Measurements from ENCODE around the gene LLGL2. TPM values are rescaled to one million over a fixed set of nuclear protein-coding genes. Genes with fewer than 3 reads are reported as not detected.
"Not testable (repeated sequence)": the region's sequence is repeated elsewhere in the genome, so short reads cannot be mapped to it uniquely, and the experiment has no call there.

The LLGL2 gene
- total and polyA plus RNA-seq, 9 donors: 2.1 to 12.1 (median 4.3) TPM

DNA sequence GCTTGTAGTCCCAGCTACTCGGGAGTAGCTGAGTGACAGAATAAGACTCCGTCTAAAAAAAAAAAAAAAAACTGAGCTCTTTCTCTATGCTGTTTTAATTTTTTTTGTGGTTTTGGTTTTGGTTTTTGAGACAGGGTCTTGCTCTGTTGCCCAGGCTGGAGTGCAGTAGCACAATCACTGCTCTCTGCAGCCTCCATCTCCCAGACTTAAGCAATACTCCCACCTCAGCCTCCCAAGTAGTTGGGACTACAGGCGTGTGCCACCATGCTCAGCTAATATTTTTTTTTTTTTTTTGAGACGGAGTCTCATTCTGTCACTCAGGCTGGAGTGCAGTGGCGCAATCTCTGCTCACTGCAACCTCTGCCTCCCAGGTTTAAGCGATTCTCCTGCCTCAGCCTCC lies 57.7 kb downstream of the LLGL2 start:
- H3K4me1 ChIP-seq (ENCODE audit: control insufficient read depth, insufficient read depth, low read length): peaks cover 13% of the 10 kb centered on the region
- H3K27me3 ChIP-seq (ENCODE audit: control insufficient read depth, insufficient read depth, low read length); H3K27ac ChIP-seq (ENCODE audit: low read length); H3K4me3 ChIP-seq (ENCODE audit: low read length); H3K9me3 ChIP-seq (replicated peaks; ENCODE audit: control insufficient read depth, low read depth, low read length); DNase-seq; H3K36me3 ChIP-seq (ENCODE audit: control insufficient read depth, insufficient read depth, low read length): not testable (repeated sequence)
- 82% methylated on average over 4 of the region's 6 CpGs for whole genome bisulfite sequencing (ENCODE audit: insufficient coverage)

DNA sequence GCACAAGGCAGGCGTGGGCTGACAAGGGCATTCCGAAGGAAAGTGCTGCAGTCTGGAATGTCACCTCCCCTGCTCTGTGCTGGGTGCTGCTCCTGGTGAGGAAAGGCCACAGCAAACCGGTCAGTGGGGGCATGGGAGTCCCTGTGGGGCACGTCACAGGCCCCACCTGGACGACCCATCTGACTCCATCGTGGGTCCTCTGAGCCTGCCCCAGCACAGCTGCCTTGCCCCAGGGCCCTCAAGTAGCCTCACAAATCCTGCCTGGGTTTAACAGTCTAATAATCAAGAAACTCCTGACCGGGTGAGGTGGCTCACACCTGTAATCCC lies 59.3 kb downstream of the LLGL2 start:
- Histone ChIP-seq H3K4me3 (ENCODE audit: low read length) (no peak overlapping the region), H3K36me3 (ENCODE audit: control insufficient read depth, insufficient read depth, low read length) (no peaks in the 10 kb centered on the region), H3K9me3 (replicated peaks; ENCODE audit: control insufficient read depth, low read depth, low read length) (no peaks in the 10 kb centered on the region), H3K4me1 (ENCODE audit: control insufficient read depth, insufficient read depth, low read length) (peaks cover 12% of the 10 kb centered on the region), H3K27me3 (ENCODE audit: control insufficient read depth, insufficient read depth, low read length) (no peaks in the 10 kb centered on the region), H3K27ac (ENCODE audit: low read length) (no peak overlapping the region)
- no peak for DNase-seq
- 85% methylated on average over 5 of the region's 7 CpGs for WGBS (ENCODE audit: insufficient coverage)

DNA sequence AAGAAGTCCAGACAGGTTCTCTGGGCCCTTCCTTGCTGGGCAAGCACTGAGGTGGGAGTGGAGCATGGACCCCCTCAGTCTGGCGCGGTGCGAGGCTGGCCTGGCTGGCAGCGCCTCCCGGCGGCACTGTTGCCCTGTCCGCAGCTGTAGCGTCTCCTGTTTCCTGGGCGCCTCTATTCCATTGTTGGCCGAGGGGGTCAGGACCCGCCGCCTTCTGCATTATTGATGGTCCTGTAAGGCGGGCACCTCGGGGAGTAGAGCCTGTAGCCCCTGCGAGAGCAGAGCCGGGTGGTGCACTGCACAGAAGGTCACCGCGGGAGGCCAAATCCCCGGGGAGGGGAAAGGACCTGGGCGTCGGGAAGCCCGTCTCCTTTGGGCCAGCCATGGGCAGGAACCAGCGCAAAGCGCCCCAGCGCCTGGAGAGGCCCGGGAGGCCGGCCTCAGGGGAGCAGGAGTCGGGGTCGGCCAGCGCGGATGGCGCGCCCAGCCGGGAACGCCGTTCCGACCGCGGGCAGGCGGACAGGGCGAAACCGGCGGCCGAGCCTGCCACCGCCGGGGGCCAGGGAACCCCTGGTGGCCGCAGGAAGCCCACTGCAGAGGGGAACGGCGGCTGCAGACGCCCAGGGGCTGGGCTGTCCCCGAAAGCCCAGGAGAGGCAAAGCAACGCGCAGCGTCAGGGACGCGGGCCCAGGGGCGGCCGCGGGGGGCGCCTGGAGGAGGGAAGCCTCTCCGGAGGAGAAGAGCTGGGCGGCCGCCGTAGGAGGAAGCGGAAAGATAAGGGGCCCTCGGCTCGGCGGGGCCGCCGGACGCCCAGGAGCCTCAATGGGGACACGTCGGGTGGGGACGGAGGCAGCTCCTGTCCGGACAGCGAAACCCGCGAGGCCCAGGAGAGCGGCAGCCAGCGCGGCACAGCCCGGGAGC lies 62.4 kb downstream of the LLGL2 start, which contains the start of gene MYO15B:
TSS of gene MYO15B (plus strand) at position 126 of the 921 bp plus-strand sequence. CDS start at position 384, 258 bp downstream.
- peaks cover 18% of the 10 kb centered on the region for H3K36me3 ChIP-seq (ENCODE audit: control insufficient read depth, insufficient read depth, low read length)
- peak within 1 kb of the TSS; percentile 76 for H3K4me3 ChIP-seq (ENCODE audit: low read length)
- H3K9me3 ChIP-seq (replicated peaks; ENCODE audit: control insufficient read depth, low read depth, low read length): no peaks in the 10 kb centered on the region
- 2% methylated on average over 82 of the region's 82 CpGs for WGBS (ENCODE audit: insufficient coverage)
- no peaks in the 10 kb centered on the region for H3K27me3 ChIP-seq (ENCODE audit: control insufficient read depth, insufficient read depth, low read length)
- peak within 1 kb of the TSS; percentile 91 for H3K27ac ChIP-seq (ENCODE audit: low read length)
- peaks cover 19% of the 10 kb centered on the region for H3K4me1 ChIP-seq (ENCODE audit: control insufficient read depth, insufficient read depth, low read length)
- peak; percentile 77 for DNase-seq

GRCh38 chr17:75588596-75589011 lies 63.1 kb downstream of the LLGL2 start:
- H3K4me3 ChIP-seq (ENCODE audit: low read length): peak overlapping the region; percentile 76
- no peaks in the 10 kb centered on the region for H3K27me3 ChIP-seq (ENCODE audit: control insufficient read depth, insufficient read depth, low read length)
- H3K9me3 ChIP-seq (replicated peaks; ENCODE audit: control insufficient read depth, low read depth, low read length): no peaks in the 10 kb centered on the region
- peaks cover 18% of the 10 kb centered on the region for H3K36me3 ChIP-seq (ENCODE audit: control insufficient read depth, insufficient read depth, low read length)
- H3K4me1 ChIP-seq (ENCODE audit: control insufficient read depth, insufficient read depth, low read length): peaks cover 19% of the 10 kb centered on the region
- WGBS (ENCODE audit: insufficient coverage): 2% methylated on average over 49 of the region's 49 CpGs
- peak overlapping the region; percentile 91 for H3K27ac ChIP-seq (ENCODE audit: low read length)
- DNase-seq: no peak

DNA sequence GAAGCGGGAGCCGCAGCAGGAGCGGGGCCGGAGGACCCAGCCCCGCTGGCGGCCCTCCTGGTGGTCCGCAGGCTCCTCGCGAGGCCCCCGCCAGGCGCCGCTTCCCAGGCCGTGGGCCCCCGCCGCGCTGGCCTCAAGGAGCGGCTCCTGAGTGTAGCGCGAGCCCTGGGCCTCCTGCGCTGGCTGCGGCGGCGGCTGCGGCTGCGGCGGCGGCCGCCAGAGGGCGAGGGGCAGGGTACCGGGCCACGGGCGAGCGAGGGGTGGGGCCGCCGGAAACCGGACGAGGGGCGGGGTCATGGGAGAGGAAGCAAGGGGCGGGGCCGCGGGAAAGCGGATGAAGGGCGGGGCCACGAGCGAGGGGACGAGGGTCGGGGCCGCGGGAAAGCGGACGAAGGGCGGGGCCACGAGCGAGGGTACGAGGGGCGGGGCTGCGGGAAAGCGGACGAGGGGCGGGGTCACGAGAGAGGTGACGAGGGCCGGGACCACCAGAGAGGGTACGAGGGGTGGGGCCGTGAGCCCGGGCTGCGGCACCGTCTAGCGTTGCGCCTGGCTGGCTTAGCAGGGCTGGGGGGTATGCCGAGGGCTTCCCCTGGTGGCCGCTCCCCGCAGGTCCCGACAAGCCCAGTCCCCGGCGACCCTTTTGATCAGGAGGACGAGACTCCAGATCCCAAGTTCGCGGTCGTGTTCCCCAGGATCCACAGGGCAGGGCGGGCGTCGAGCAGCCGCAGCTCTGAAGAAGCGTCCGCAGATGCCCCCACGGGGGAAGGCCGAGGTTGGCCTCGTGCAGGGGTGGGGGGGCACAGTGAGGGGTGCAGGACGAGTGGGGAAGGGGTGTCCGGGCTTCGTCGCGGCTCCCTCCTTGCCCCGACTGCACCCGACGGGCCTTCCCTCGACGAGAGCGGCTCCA lies 63.8 kb downstream of the LLGL2 start:
- DNase-seq: peak; percentile 96
- peak overlapping the region; percentile 76 for H3K4me3 ChIP-seq (ENCODE audit: low read length)
- no peaks in the 10 kb centered on the region for H3K9me3 ChIP-seq (replicated peaks; ENCODE audit: control insufficient read depth, low read depth, low read length)
- peaks cover 18% of the 10 kb centered on the region for H3K36me3 ChIP-seq (ENCODE audit: control insufficient read depth, insufficient read depth, low read length)
- 3% methylated on average over 98 of the region's 100 CpGs for WGBS (ENCODE audit: insufficient coverage)
- peaks cover 19% of the 10 kb centered on the region for H3K4me1 ChIP-seq (ENCODE audit: control insufficient read depth, insufficient read depth, low read length)
- no peaks in the 10 kb centered on the region for H3K27me3 ChIP-seq (ENCODE audit: control insufficient read depth, insufficient read depth, low read length)
- peak overlapping the region; percentile 91 for H3K27ac ChIP-seq (ENCODE audit: low read length)

DNA sequence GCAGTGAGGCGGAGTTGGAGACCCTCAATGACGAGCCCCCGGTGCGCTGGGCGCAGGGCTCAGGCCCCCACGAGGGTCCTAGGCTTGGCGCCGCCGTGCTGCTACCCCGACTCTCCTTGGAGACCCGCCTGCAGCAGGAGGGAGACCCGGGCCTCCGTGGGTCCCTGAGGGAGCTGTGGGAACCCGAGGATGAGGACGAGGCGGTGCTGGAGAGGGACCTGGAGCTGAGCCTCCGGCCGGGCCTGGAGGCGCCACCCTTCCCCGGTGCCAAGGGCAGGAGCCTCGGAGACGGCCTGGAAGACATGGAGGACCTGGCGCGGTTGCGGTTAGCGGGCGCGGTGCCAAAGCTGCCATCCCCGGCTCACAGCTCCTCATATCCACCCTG lies 64.4 kb downstream of the LLGL2 start:
- Histone ChIP-seq H3K4me3 (ENCODE audit: low read length) (peak overlapping the region; percentile 63), H3K4me1 (ENCODE audit: control insufficient read depth, insufficient read depth, low read length) (peaks cover 19% of the 10 kb centered on the region), H3K27ac (ENCODE audit: low read length) (no peak overlapping the region), H3K27me3 (ENCODE audit: control insufficient read depth, insufficient read depth, low read length) (no peaks in the 10 kb centered on the region), H3K36me3 (ENCODE audit: control insufficient read depth, insufficient read depth, low read length) (peaks cover 18% of the 10 kb centered on the region), H3K9me3 (replicated peaks; ENCODE audit: control insufficient read depth, low read depth, low read length) (no peaks in the 10 kb centered on the region)
- whole genome bisulfite sequencing (ENCODE audit: insufficient coverage): 42% methylated on average over 15 of the region's 29 CpGs
- no peak for DNase-seq

GRCh38 chr17:75590314-75590761 lies 64.8 kb downstream of the LLGL2 start:
- Histone ChIP-seq H3K4me1 (ENCODE audit: control insufficient read depth, insufficient read depth, low read length) (peaks cover 19% of the 10 kb centered on the region), H3K36me3 (ENCODE audit: control insufficient read depth, insufficient read depth, low read length) (peaks cover 18% of the 10 kb centered on the region), H3K27ac (ENCODE audit: low read length) (no peak overlapping the region), H3K9me3 (replicated peaks; ENCODE audit: control insufficient read depth, low read depth, low read length) (no peaks in the 10 kb centered on the region), H3K4me3 (ENCODE audit: low read length) (no peak overlapping the region), H3K27me3 (ENCODE audit: control insufficient read depth, insufficient read depth, low read length) (no peaks in the 10 kb centered on the region)
- DNase-seq: no peak
- 84% methylated on average over 5 of the region's 8 CpGs for WGBS (ENCODE audit: insufficient coverage)

- Histone ChIP-seq H3K9me3 (replicated peaks; ENCODE audit: control insufficient read depth, low read depth, low read length) (no peaks in the 10 kb centered on the region), H3K4me1 (ENCODE audit: control insufficient read depth, insufficient read depth, low read length) (peaks cover 19% of the 10 kb centered on the region), H3K27me3 (ENCODE audit: control insufficient read depth, insufficient read depth, low read length) (no peaks in the 10 kb centered on the region), H3K36me3 (ENCODE audit: control insufficient read depth, insufficient read depth, low read length) (peaks cover 18% of the 10 kb centered on the region), H3K4me3 (ENCODE audit: low read length) (no peak overlapping the region), H3K27ac (ENCODE audit: low read length) (no peak overlapping the region)
- DNase-seq: no peak
- 68% methylated on average over 11 of the region's 12 CpGs for WGBS (ENCODE audit: insufficient coverage)
Observed at GRCh38 chr17:75590849-75591721, 65.6 kb downstream of the LLGL2 start.

- Histone ChIP-seq H3K27ac (ENCODE audit: low read length) (no peak overlapping the region), H3K4me3 (ENCODE audit: low read length) (no peak overlapping the region), H3K9me3 (replicated peaks; ENCODE audit: control insufficient read depth, low read depth, low read length) (no peaks in the 10 kb centered on the region), H3K27me3 (ENCODE audit: control insufficient read depth, insufficient read depth, low read length) (no peaks in the 10 kb centered on the region), H3K36me3 (ENCODE audit: control insufficient read depth, insufficient read depth, low read length) (peaks cover 18% of the 10 kb centered on the region), H3K4me1 (ENCODE audit: control insufficient read depth, insufficient read depth, low read length) (peaks cover 19% of the 10 kb centered on the region)
- 93% methylated on average over 4 of the region's 7 CpGs for WGBS (ENCODE audit: insufficient coverage)
- DNase-seq: no peak
Observed at GRCh38 chr17:75591722-75592302, 66.3 kb downstream of the LLGL2 start.

All from muscle of leg (tissue), 11 donors.